ENCODE data around the gene GNAI2. TPM values are rescaled to one million over a fixed set of nuclear protein-coding genes. Genes with fewer than 3 reads are reported as not detected.

GNAI2 gene
- polyA plus RNA-seq, 1 of the 3 experiments (the other 2 are of a cell fraction): 649 TPM

DNA sequence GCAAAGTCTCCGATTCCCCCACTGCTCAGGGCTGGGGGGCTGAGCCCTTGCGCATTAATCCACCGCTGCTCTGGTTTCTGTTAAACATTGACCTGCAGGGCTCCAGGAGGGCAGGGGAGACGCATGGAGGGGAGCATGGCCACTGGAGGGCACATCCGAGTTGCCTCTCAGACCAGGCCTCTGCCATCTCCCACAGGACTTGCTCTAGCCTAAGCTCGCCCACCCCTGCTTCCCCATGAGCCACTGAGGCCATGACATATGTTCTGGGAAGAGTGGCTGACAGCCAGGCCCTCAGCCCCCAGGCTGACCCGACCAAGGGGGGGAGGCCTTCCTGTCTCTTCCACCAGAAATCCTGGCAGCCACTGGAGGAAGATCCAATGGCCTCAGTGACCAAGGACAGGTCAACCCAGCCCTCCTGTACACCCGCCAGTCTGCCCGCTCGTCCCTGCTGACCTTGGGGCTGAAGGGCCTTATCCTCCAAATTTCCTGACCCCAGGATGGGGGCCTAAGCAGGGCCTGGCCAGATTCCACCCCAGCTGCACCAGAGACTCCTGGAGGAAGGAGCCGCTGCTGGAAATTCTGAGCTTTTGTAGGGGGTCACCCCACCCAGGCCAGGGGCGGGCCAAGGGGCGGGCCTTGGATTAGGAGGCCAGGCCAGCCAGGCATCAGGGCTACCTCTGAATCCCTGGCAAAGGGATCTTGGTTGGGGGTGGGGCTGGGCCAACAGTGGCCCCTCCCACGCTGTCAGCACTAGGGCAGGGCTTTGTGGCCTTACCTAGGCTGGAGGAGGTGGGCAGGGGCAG is 67.2 kb downstream of the GNAI2 start, which contains the start of gene HYAL1:
HYAL1 (minus strand) TSS at position 562 of the 803 bp plus-strand sequence. CDS start 618 bp downstream, outside the sequence.
- H3K79me2 ChIP-seq (ENCODE audit: insufficient read depth): peaks cover 6% of the 10 kb centered on the region; the same call in 1 of the 2 replicates
- CTCF ChIA-PET: interaction anchor here (0.8 to 7.7 kb wide), 7 partner anchors 16 to 242 kb away, joined by 3 to 45 read pairs (median 5); partner anchors contain the start of gene TUSC2
- peak; percentile 70 for DNase-seq
- POLR2A ChIA-PET: no interaction called here
- no peak within 1 kb of the TSS for H3K4me2 ChIP-seq
- H3F3A ChIP-seq (replicated peaks; ENCODE audit: insufficient read depth): peaks cover 2% of the 10 kb centered on the region
- 0 out of 2 replicates have a peak, but pooled peaks cover 7% of the 10 kb centered on the region for H3K9me3 ChIP-seq
- 87% methylated on average over 4 of the region's 14 CpGs for WGBS (ENCODE audit: low lambda C conversion rate)
- no peaks in the 10 kb centered on the region for H3K9me2 ChIP-seq
- peaks cover 7 to 34% of the 10 kb centered on the region in 2 experiments; a peak in 2 of 4 replicates for H3K4me1 ChIP-seq (ENCODE audit: control insufficient read depth in 1 of 2, insufficient read depth in 2 of 2, low read depth in 1 of 2, low read length in 1 of 2)
- no peak within 1 kb of the TSS for H2AFZ ChIP-seq (ENCODE audit: low read depth)
- H3K27ac ChIP-seq (ENCODE audit: low read depth in 2 of 2, low read length in 1 of 2): peak within 1 kb of the TSS in 1 of 2 experiments; percentile 76; a peak in 2 of 4 replicates
- H3K9ac ChIP-seq: no peak within 1 kb of the TSS
- H3K36me3 ChIP-seq (replicated peaks in 1 of 2; ENCODE audit: control insufficient read depth in 1 of 2, insufficient read depth in 2 of 2, low read length in 1 of 2): no peaks in the 10 kb centered on the region
- TF ChIP-seq RAD21 (IDR thresholded peaks at IDR 0.05; ENCODE audit: low read length) (peak; percentile 42), MEF2A (IDR thresholded peaks at IDR 0.05; ENCODE audit: borderline replicate concordance, low read depth) (no peak), ELF1 (IDR thresholded peaks at IDR 0.05) (no peak)
- H3K27me3 ChIP-seq (ENCODE audit: insufficient read depth): no peaks in the 10 kb centered on the region
- no peaks in the 10 kb centered on the region for H4K20me1 ChIP-seq (ENCODE audit: insufficient read depth)
- no peak within 1 kb of the TSS for H3K4me3 ChIP-seq (ENCODE audit: low read depth in 2 of 2, low read length in 1 of 2)

DNA sequence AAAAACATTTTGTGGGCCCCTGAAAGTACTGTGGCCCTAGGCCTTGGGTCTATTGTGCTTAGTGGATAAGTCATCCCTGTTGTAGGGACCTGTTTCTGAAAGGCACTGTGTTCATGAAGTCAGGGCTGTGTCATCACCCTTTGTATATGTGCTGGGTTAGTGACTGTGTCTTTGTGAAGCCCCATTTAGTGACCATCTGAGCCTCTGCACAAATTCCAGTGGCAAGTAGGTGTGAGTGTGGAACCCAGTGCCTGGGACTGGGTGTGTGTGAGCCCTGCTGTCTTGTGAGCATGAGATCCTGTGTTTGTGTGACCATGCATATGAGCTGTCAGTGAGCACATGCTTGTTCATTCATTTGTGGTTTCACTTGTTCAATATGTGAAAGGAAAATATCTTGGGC is 68.6 kb downstream of the GNAI2 start:
- DNase-seq: no peak
- Histone ChIP-seq H3K27ac (ENCODE audit: low read depth in 2 of 2, low read length in 1 of 2) (no peak overlapping the region), H3K9ac (no peak overlapping the region), H4K20me1 (ENCODE audit: insufficient read depth) (no peaks in the 10 kb centered on the region), H3K79me2 (ENCODE audit: insufficient read depth) (no peaks in the 10 kb centered on the region), H3K27me3 (ENCODE audit: insufficient read depth) (no peaks in the 10 kb centered on the region), H3F3A (replicated peaks; ENCODE audit: insufficient read depth) (peaks cover 4% of the 10 kb centered on the region), H2AFZ (ENCODE audit: low read depth) (no peak overlapping the region), H3K9me3 (peaks cover 15% of the 10 kb centered on the region; the same call in 1 of the 2 replicates), H3K9me2 (no peaks in the 10 kb centered on the region), H3K4me1 (ENCODE audit: control insufficient read depth in 1 of 2, insufficient read depth in 2 of 2, low read depth in 1 of 2, low read length in 1 of 2) (peaks cover 4 to 29% of the 10 kb centered on the region in 2 experiments; a peak in 2 of 4 replicates), H3K4me2 (no peak overlapping the region), H3K4me3 (ENCODE audit: low read depth in 2 of 2, low read length in 1 of 2) (no peak overlapping the region), H3K36me3 (replicated peaks in 1 of 2; ENCODE audit: control insufficient read depth in 1 of 2, insufficient read depth in 2 of 2, low read length in 1 of 2) (peaks cover 0 to 10% of the 10 kb centered on the region in 2 experiments)
- TF ChIP-seq, protein P1, sequence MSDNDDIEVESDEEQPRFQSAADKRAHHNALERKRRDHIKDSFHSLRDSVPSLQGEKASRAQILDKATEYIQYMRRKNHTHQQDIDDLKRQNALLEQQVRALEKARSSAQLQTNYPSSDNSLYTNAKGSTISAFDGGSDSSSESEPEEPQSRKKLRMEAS (IDR thresholded peaks at IDR 0.05; ENCODE audit: low read depth): no peak
- TF ChIP-seq, protein P2, sequence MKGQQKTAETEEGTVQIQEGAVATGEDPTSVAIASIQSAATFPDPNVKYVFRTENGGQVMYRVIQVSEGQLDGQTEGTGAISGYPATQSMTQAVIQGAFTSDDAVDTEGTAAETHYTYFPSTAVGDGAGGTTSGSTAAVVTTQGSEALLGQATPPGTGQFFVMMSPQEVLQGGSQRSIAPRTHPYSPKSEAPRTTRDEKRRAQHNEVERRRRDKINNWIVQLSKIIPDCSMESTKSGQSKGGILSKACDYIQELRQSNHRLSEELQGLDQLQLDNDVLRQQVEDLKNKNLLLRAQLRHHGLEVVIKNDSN (IDR thresholded peaks at IDR 0.05; ENCODE audit: borderline replicate concordance, low read depth): no peak
- TF ChIP-seq CHD2 (IDR thresholded peaks at IDR 0.05; ENCODE audit: low read length, partially characterized antibody) (no peak), MXI1 (IDR thresholded peaks at IDR 0.05; ENCODE audit: low read depth, low read length) (no peak), RCOR1 (IDR thresholded peaks at IDR 0.05; ENCODE audit: low read length) (no peak), RFX5 (IDR thresholded peaks at IDR 0.05; ENCODE audit: low read length) (no peak), RAD21 (IDR thresholded peaks at IDR 0.05; ENCODE audit: low read length) (no peak), FOXM1 (IDR thresholded peaks at IDR 0.05; ENCODE audit: low read depth) (no peak), MEF2A (IDR thresholded peaks at IDR 0.05; ENCODE audit: borderline replicate concordance, low read depth) (no peak), EZH2phosphoT487 (IDR thresholded peaks at IDR 0.05; ENCODE audit: borderline replicate concordance, low read depth) (no peak), TEAD4 (IDR thresholded peaks at IDR 0.05; ENCODE audit: borderline replicate concordance, insufficient read depth) (no peak), POLR2AphosphoS5 (IDR thresholded peaks at IDR 0.05; ENCODE audit: low read depth, low read length) (no peak), GABPA (IDR thresholded peaks at IDR 0.05; ENCODE audit: low read depth) (no peak), GATA2 (CRISPR knock-in tag; IDR thresholded peaks at IDR 0.05) (no peak), NFIC (IDR thresholded peaks at IDR 0.05; ENCODE audit: borderline replicate concordance) (no peak), EP300 (IDR thresholded peaks at IDR 0.05; ENCODE audit: borderline replicate concordance in 1 of 2, low read depth in 1 of 2, low read length in 1 of 2) (no peak), FOSL2 (IDR thresholded peaks at IDR 0.05; ENCODE audit: borderline replicate concordance, low read depth) (no peak)
- TF ChIP-seq, protein P3, sequence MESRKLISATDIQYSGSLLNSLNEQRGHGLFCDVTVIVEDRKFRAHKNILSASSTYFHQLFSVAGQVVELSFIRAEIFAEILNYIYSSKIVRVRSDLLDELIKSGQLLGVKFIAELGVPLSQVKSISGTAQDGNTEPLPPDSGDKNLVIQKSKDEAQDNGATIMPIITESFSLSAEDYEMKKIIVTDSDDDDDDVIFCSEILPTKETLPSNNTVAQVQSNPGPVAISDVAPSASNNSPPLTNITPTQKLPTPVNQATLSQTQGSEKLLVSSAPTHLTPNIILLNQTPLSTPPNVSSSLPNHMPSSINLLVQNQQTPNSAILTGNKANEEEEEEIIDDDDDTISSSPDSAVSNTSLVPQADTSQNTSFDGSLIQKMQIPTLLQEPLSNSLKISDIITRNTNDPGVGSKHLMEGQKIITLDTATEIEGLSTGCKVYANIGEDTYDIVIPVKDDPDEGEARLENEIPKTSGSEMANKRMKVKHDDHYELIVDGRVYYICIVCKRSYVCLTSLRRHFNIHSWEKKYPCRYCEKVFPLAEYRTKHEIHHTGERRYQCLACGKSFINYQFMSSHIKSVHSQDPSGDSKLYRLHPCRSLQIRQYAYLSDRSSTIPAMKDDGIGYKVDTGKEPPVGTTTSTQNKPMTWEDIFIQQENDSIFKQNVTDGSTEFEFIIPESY (IDR thresholded peaks at IDR 0.05; ENCODE audit: borderline replicate concordance, low read depth): no peak
- TF ChIP-seq, protein P4, sequence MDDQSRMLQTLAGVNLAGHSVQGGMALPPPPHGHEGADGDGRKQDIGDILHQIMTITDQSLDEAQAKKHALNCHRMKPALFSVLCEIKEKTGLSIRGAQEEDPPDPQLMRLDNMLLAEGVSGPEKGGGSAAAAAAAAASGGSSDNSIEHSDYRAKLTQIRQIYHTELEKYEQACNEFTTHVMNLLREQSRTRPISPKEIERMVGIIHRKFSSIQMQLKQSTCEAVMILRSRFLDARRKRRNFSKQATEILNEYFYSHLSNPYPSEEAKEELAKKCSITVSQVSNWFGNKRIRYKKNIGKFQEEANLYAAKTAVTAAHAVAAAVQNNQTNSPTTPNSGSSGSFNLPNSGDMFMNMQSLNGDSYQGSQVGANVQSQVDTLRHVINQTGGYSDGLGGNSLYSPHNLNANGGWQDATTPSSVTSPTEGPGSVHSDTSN (IDR thresholded peaks at IDR 0.05): no peak
- TF ChIP-seq, protein P5, sequence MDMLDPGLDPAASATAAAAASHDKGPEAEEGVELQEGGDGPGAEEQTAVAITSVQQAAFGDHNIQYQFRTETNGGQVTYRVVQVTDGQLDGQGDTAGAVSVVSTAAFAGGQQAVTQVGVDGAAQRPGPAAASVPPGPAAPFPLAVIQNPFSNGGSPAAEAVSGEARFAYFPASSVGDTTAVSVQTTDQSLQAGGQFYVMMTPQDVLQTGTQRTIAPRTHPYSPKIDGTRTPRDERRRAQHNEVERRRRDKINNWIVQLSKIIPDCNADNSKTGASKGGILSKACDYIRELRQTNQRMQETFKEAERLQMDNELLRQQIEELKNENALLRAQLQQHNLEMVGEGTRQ (IDR thresholded peaks at IDR 0.05; ENCODE audit: borderline replicate concordance, low read depth, low read length): no peak
- CTCF ChIA-PET: interaction anchor here (0.7 to 7.7 kb wide), 4 partner anchors 15 to 110 kb away, joined by 3 to 45 read pairs (median 4); no protein-coding TSS in a partner anchor
- POLR2A ChIA-PET: no interaction called here
